Ascending aorta (tissue), 2 donors: ENCODE data around the gene AGO4. TPM values are rescaled to one million over a fixed set of nuclear protein-coding genes. Genes with fewer than 3 reads are reported as not detected.

Source experiments
- DNase-seq, 2 donors: peaks; one replicate each; pipeline ENCODE4 v3.0.0-alpha.2; 2019; ENCODE audit warnings: low spot score in 2 of 2
- H3K27ac ChIP-seq, 2 donors: fragments of 200-600 bp; sonication (generic); one replicate each; pipeline ENCODE4 v1.5.1; 2016 to 2017; ENCODE audit warnings: mild to moderate bottlenecking in 1 of 2
- H3K27me3 ChIP-seq: fragments of 200-600 bp; sonication (generic); one replicate; pipeline ENCODE4 v1.5.1; 2017
- H3K36me3 ChIP-seq, 2 donors: fragments of 200-600 bp; sonication (generic); one replicate each; pipeline ENCODE4 v1.5.1; 2016
- H3K4me1 ChIP-seq, 2 donors: fragments of 200-600 bp; sonication (generic); one replicate each; pipeline ENCODE4 v1.5.1; 2016 to 2017; ENCODE audit warnings: mild to moderate bottlenecking in 1 of 2
- H3K4me3 ChIP-seq, 2 donors: fragments of 200-600 bp; sonication (generic); one replicate each; pipeline ENCODE4 v1.5.1; 2016 to 2017; ENCODE audit warnings: mild to moderate bottlenecking in 1 of 2
- H3K9me3 ChIP-seq, 2 donors: fragments of 200-600 bp; sonication (generic); one replicate each; pipeline ENCODE4 v1.5.1; 2016
- CTCF ChIP-seq, 3 experiments: fragments of 200-600 bp in 2 of 3; fragments of 450-650 bp in 1 of 3; sonication (generic) in 2 of 3; IDR thresholded peaks; one replicate each; pipeline ENCODE4 v1.5.1; 2016 to 2019; ENCODE audit warnings: antibody characterized with exemption in 3 of 3, mild to moderate bottlenecking in 1 of 3, moderate library complexity in 1 of 3
- intact Hi-C: fragments of 100-400 bp; cut with DNase I; formaldehyde crosslinking; loops from one replicate; pipeline ENCODE4 v1.15.1; 2023
- total RNA-seq: library from RNA; depleted of rRNA; stranded (reverse); fragments of >200 nt; gene quantifications from one replicate; pipeline ENCODE4 v1.1.0, GENCODE V29; 2016

AGO4 gene
- total RNA-seq, 1 donor from 2014 or later, result 40.4 TPM

GRCh38 chr1:35850716-35851115 is 42.9 kb downstream of the AGO4 start:
- peak overlapping the region; percentile 66 to 73 for H3K27ac ChIP-seq
- intact Hi-C loops, result no loop called here

GRCh38 chr1:35851132-35851869 is 43.5 kb downstream of the AGO4 start:
- DNase-seq, result no peak
- H3K9me3 ChIP-seq, result no peaks in the 10 kb centered on the region
- peak overlapping the region; percentile 66 to 73 for H3K27ac ChIP-seq
- peaks cover 7 to 26% of the 10 kb centered on the region in 2 donors for H3K4me1 ChIP-seq
- H3K27me3 ChIP-seq, result no peaks in the 10 kb centered on the region
- intact Hi-C loops, result no loop called here
- peak overlapping the region in 1 of 2 donors; percentile 14 for H3K4me3 ChIP-seq
- peaks cover 22 to 28% of the 10 kb centered on the region in 2 donors for H3K36me3 ChIP-seq
- no peak for TF ChIP-seq CTCF (IDR thresholded peaks at IDR 0.05)

More at GRCh38 chr1:35850716-35851115, 42.9 kb downstream of the AGO4 start:
- H3K4me1 ChIP-seq, result peaks cover 7 to 26% of the 10 kb centered on the region in 2 donors
- no peaks in the 10 kb centered on the region for H3K9me3 ChIP-seq
- no peaks in the 10 kb centered on the region for H3K27me3 ChIP-seq
- TF ChIP-seq CTCF (IDR thresholded peaks at IDR 0.05), result no peak
- H3K36me3 ChIP-seq, result peaks cover 20 to 27% of the 10 kb centered on the region in 2 donors
- no peak for DNase-seq
- H3K4me3 ChIP-seq, result no peak overlapping the region

GRCh38 chr1:35852241-35852640 is 44.4 kb downstream of the AGO4 start:
- no peaks in the 10 kb centered on the region for H3K27me3 ChIP-seq
- H3K4me3 ChIP-seq, result peak overlapping the region in 1 of 2 donors; percentile 14
- H3K36me3 ChIP-seq, result peaks cover 23 to 30% of the 10 kb centered on the region in 2 donors
- no peak for DNase-seq
- no peak for TF ChIP-seq CTCF (IDR thresholded peaks at IDR 0.05)
- peaks cover 7 to 26% of the 10 kb centered on the region in 2 donors for H3K4me1 ChIP-seq
- H3K9me3 ChIP-seq, result no peaks in the 10 kb centered on the region
- intact Hi-C loops, result no loop called here
- peak overlapping the region; percentile 66 to 73 for H3K27ac ChIP-seq

GRCh38 chr1:35854989-35855700 is 47.3 kb downstream of the AGO4 start:
- no peak for TF ChIP-seq CTCF (IDR thresholded peaks at IDR 0.05)
- no peaks in the 10 kb centered on the region for H3K9me3 ChIP-seq
- no peaks in the 10 kb centered on the region for H3K27me3 ChIP-seq
- H3K36me3 ChIP-seq, result peaks cover 25 to 30% of the 10 kb centered on the region in 2 donors
- H3K4me3 ChIP-seq, result no peak overlapping the region
- no peak overlapping the region for H3K27ac ChIP-seq
- intact Hi-C loops, result no loop called here
- peaks cover 7 to 13% of the 10 kb centered on the region in 2 donors for H3K4me1 ChIP-seq
- DNase-seq, result no peak

- Histone ChIP-seq H3K4me3 (no peak overlapping the region), H3K9me3 (no peaks in the 10 kb centered on the region), H3K27ac (no peak overlapping the region), H3K4me1 (peaks cover 0 to under 1% of the 10 kb centered on the region in 2 donors), H3K27me3 (no peaks in the 10 kb centered on the region), H3K36me3 (peaks cover 26 to 30% of the 10 kb centered on the region in 2 donors)
- intact Hi-C loops, result no loop called here
- TF ChIP-seq CTCF (IDR thresholded peaks at IDR 0.05), result no peak
- no peak for DNase-seq
Observed at GRCh38 chr1:35856964-35857363, 49.1 kb downstream of the AGO4 start.
